HK-2 (cell line): ENCODE data around the gene OTOF.

Source experiments
- DNase-seq: peaks from one replicate; pipeline ENCODE4 v3.0.0-alpha.2; 2018; ENCODE audit not compliant: unreplicated experiment

OTOF gene

GRCh38 chr2:26477911-26478253 is at the start of gene OTOF:
Gene OTOF, minus strand, starts transcription at chr2:26478124.
- DNase-seq: no peak

DNA sequence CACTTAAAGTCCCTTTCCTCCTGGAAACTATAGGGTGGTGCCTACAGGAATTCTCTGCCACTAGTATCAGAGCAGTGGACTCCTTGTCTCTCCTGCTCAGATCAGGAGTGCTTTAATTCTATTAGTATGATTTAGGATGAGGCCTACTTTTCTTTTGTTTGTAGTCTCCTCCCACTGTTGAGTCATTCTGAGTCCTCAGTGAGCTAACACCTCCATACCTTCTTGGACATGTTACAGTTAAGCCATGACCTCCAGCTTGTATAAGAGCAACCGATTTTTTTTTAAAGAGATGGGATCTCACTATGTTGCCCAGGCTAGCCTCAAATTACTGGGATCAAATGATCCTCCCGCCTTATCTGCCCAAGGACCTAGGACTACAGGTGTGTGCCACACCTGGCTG is 48.7 kb upstream of the OTOF start:
- no peak for DNase-seq

DNA sequence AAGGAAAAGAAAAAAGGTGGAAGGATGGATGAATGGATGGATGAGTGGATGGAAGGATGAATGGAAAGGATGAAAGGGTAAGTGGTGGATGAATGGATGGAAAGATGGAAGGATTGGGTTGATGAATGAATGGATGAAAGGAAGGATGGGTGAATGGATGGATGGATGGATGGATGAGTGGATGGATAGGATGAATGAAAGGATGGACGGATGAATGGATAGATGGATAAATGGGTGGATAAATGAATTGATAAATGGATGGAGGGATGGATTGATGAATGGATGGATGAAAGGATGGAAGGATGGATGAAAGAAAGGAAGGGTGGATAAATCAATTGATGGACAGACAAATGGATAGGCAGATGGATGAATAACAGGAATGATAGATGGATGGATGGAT is 48.2 kb upstream of the OTOF start:
- DNase-seq: no peak

DNA sequence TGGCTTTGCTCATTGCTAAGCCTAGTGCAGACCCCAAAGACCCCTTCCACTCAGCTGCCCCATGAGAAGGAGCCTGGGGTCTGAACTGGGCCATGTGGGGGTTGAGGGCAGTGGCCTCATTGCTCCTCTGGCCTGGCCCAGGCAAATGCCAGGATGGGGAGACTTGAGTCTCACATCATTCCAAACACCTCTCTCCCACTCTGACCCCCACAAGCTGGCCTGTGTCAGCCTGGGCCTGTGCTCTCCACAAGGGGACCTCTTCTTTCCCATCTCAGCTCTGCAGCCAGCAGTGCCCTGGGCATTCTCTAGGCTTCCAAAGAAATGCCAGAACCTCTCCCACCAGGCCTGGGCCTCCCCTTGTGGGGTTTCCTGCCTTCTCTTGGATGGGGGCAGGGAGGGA is 45.8 kb upstream of the OTOF start:
- no peak for DNase-seq

DNA sequence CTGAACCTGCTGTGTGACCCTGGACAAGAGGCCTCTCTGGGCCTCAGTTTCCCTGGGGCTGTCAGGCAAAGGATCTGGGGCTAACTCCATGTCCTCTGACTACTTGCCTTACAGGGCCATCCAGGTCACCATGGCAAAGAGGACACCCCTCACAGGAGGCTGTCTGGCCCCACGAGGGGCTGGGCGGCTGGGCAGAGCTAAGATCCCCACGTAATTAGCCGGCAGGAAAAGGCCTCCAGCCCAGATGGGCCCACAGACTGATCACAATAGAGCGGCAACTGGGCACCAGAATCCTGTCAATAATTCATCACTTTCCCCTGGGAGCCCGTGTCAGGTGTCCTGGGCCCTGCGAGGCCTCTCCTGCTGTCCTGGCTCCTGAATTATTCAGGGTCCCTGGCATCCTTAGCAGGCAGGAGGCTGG is 44.8 kb upstream of the OTOF start:
- DNase-seq: no peak

- no peak for DNase-seq
Observed at GRCh38 chr2:26522325-26522724, 44.4 kb upstream of the OTOF start.

GRCh38 chr2:26521913-26522180 is 43.9 kb upstream of the OTOF start:
- no peak for DNase-seq

DNA sequence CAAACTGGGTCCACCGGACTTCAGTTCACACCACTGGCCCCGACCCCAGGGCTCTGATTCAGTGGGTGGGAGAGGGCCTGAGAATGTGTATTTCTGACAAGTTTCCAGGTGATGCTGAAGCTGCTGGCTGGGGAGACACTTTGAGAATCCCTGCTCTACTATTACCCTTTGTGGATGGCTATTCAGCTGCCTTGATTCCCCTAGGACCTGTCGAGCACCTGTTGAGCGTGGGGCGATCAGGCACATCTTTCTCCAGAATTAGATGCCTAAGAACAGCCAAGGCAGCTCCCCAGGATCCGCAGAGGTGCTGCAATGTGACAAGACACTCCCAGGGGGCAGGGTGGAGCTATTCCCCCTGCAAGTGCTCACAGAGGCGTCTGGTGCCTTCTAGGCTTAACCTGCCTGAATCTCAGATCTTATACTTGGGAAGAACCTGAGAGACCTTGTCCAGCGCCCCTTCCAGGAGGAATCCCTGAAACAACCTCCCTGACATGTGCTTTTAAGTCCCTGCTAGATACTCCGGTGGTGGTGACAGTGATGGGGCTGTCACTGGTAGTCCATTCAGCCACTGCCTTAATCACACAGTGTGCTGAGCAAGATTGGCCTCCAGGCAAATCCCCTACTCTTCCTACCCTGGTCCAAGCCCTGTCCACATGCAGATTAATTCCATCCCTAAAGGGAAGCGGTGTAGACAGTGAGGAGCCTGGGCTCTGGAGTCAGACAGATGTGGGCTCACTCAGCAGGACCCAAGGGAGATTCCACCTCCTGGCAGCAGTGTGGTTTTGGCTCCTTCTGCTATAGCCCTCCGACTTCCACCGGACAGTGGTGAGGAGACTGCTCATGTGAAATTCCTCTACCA is 43.4 kb upstream of the OTOF start:
- peak; percentile 17 for DNase-seq

- no peak for DNase-seq
Observed at GRCh38 chr2:26520148-26520449, 42.2 kb upstream of the OTOF start.

GRCh38 chr2:26519396-26520147 is 41.6 kb upstream of the OTOF start:
- DNase-seq: no peak

- no peak for DNase-seq
Observed at GRCh38 chr2:26516781-26517180, 38.9 kb upstream of the OTOF start.

- DNase-seq: no peak
Observed at GRCh38 chr2:26516246-26516645, 38.3 kb upstream of the OTOF start.

- no peak for DNase-seq
Observed at GRCh38 chr2:26515771-26516170, 37.8 kb upstream of the OTOF start.

GRCh38 chr2:26514045-26514444 is 36.1 kb upstream of the OTOF start:
- no peak for DNase-seq

DNA sequence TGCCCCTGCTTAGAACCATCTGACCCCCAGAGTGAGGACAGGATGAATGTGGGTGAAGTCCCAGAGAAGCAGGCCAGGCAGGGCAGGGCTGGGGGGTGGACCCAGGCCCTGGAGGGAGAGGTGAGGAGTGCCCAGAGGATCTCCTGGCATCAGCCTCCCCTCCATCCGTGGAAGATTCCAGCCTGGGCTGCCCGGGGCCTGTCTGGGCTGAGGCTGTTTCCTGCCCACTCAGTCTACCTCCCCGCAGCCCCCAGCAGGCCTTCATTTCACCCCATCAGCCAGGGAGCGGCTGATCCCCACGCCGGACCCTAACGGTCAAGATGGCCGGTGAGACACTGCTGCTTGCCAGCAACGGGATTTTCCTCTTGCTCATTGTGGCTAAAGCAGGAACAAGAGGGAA is 35.3 kb upstream of the OTOF start:
- DNase-seq: no peak

- DNase-seq: no peak
Observed at GRCh38 chr2:26511466-26511865, 33.5 kb upstream of the OTOF start.

GRCh38 chr2:26510344-26510973 is 32.5 kb upstream of the OTOF start:
- no peak for DNase-seq

- no peak for DNase-seq
Observed at GRCh38 chr2:26509141-26509540, 31.2 kb upstream of the OTOF start.

- DNase-seq: no peak
Observed at GRCh38 chr2:26507932-26508331, 30.0 kb upstream of the OTOF start.

- no peak for DNase-seq
Observed at GRCh38 chr2:26507088-26507487, 29.2 kb upstream of the OTOF start.

- DNase-seq: no peak
Observed at GRCh38 chr2:26506279-26506678, 28.4 kb upstream of the OTOF start.

GRCh38 chr2:26504002-26504401 is 26.1 kb upstream of the OTOF start:
- DNase-seq: no peak

- peak; percentile 82 for DNase-seq
Observed at GRCh38 chr2:26503231-26503880, 25.4 kb upstream of the OTOF start.
